NCI-H526 (cell line): Measurements from ENCODE around the gene COL17A1.
A peak's percentile ranks its signal among the peaks of the same experiment; 100 is the strongest.

ENCODE experiments used
- DNase-seq, 2 experiments: peaks; one replicate each; lab custom pipeline; 2025; lab: John Stamatoyannopoulos, UW

The COL17A1 gene

DNA sequence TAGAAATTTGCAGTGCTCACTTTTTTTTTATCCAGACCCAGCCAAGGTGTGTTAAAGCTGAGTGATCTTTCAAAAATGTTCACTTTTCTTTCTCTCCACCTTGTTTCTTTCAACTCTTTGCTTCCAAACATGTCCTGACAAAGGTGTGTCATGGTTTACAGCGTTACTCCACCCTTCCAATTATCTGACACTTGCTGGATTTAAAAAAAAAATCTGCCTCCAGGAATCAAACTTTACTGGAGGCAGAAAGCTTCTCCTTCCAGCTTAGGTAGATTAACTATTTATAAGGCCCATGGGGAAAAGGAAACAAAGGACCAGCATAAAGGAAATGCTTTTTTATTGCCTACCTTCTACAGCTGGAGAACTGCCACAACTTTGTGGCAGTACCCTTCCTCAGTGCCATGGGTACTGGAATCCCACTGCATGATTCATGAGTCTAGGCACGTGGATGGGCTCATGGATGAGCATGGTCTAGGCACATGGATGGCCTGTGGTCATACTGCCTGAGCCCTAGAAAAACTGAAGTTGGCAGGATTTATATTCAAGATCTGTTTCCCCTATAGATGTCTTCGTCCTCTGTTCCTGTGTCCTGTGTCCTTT, at the start of gene COL17A1:
TSS of gene COL17A1 (minus strand) at position 80 of the 600 bp plus-strand sequence. CDS start 5,207 bp downstream, outside the sequence.
- DNase-seq, result no peak

DNA sequence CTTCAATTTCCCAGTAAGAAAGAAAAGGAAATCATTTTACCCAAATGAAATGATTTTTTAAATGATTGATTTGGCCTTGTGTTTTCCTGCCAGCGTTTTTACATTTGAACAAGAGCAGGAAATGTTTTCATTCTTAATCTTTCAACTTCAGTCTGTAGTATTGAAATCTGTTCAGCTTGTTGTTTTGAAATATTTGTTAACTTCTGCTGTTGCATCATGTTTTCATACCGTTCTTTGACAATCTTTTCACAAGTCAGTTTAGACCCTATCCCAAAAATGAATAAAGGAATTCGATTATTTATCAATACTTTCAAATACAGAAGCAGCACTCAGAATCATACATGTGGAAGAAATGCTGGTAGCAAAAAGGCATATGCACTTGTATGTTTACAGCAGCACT, 44.4 kb upstream of the COL17A1 start:
- no peak for DNase-seq

DNA sequence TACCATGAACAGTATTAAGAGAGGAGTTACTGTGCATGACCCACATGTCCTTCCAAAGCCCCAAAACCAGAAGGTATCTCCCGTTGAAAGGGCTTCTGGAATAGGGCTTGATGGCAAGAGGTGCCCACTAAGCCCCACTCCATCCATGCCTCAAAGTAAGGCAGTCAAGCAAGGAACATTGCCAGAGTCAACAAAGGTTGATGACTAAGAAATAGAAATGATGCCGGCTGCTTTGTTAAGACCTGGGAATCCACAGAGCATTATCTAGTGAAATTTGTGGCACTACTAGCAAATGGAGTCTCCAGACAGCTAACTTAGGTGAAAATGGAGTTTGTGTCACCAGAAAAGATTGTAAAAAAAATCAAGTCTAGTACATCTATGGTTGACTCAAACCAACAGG, 42.5 kb upstream of the COL17A1 start:
- DNase-seq, result no peak

DNA sequence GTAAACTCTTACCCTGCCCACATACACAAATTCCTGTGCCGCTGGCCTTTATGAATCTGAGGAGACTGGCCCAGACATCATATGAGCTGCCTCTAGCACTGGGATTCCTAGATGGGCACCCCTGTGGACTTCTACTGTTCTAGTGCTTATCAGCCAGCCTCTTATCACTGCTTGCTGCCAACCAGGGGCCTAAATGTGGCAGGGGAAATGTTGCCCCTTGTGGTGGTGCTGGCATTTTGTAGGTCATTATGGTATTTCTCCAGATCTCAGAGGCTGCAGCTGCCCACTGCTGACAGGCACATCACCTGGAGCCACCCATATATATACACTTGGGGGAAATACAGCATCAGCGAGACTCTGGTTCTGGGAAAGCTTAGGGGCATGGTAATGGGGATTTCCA, 41.7 kb upstream of the COL17A1 start:
- DNase-seq, result peak in 1 of 2 experiments; percentile 28

DNA sequence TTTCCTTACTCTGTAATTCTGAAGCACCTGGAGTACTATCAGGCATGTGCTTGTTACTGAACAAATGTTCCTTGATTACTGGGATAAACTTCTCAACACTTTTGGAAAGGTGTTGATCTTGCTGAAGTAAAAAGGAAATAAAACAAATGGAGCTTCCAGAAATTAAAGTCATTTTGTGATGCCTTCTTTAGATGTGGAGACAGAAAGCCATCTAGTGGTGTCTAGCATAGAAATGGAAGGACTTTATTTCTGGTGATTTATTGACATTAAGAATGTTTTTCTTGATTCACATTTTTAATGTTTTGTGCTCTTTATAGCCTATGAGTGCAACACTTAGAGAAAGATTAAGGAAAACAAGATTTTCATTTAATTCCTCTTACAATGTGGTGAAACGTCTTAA, 37.7 kb upstream of the COL17A1 start:
- DNase-seq, result no peak

DNA sequence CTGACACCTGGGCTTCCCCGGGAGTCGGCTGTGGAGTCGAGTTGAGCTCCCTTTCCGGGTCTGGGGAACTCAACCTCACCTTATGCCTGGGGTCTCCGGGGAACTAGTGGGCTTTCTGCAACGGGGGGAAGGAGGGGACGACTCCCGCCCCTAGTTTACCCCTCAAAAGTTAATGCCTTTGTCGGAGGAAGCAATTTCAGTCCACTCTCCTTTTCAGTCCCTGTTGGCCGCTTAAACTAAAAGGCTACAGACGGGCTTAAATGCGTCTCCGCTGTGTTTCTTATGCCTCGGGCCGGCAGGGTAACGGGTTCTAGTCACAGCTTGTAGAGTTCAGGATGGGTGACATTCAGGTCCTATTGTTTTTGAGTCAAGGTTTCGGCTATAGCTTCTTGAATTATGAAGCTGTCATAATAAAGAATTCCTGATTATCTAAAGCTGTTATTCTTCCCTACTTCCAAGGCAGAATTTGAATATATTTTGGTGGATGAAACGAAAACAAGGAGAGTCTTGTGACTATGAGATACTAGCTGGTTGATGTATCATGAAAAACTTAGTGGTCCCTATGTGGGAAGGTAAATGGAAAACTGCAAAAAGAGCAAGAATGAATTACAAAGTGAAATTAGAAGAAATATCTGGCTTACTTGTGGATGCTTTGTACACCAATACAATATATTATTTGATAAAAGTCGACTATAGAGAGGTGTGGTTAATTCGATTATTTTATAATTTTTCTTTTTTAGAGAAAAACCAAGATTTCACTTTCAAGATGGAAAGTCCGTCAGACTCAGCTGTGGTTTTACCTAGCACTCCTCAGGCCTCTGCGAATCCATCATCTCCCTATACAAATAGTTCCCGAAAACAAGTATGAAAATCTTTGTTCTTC, 36.8 kb upstream of the COL17A1 start:
- peak in 1 of 2 experiments; percentile 43 for DNase-seq

DNA sequence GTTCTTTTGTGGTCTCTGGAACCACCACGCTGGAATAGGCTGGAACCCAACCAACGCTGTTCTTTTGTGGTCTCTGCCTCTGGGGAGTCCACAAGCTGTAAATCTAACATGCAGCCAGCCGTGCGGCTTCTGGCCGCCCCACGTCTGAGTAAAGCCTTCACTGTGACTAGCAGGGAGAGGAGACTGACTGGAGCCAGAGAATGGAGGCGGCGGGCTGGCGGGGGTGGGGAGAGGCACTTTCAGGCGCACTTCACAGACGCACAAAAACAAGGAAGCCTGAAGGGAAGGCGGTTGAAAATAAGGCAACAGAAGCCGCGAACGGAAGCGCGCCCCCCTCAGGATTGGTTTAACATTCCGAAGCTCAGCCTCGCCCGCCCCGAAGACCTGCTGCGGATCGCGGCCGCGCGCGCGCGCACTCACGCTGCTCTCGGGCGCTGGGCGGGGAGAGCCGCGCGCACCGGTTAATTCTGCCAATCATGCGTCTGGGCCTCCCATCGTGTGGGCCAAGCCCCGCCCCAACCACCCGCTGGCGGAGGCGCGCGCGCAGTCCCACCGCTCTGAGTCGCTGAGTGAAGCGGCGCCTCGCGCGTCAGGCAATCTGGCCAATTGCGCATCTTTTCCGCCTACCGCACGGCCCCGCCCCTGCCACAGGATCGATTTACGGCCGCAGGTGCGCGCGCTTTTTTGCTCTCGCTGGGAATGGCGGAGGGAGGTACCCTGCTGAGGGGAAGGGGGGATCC, 36.0 kb upstream of the COL17A1 start, which contains the start of gene SFR1:
TSS of gene SFR1 (plus strand) at position 687 of the 740 bp plus-strand sequence. CDS start at position 700, 13 bp downstream.
- DNase-seq, result peak; percentile 97

DNA sequence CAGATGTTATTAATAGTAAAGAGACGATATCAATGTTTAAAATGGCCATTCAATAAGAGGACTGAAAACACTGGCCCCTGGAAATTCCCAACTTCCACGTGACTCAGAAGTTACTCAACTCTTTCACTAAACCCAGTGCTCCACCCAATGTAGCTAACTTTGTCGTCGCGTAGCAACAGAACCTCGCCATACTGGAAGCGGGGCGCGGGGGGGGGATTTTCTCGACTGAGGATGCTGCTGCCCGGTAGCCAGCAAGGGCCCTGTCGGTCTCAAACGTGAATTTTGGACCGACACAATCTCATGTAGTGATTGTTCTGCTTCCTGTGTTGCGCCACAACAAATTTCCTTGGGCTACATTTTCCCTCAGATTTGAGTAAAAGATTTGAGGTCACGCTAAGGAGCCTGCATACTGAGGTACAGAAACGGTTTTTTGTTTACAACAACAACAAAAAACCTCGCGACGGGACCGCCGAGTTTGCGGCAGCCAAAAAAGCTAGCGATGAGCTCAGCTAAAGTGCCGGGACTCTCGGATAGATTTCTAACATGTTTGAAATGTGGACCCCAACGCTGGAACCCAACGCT, 35.3 kb upstream of the COL17A1 start:
- DNase-seq, result peak; percentile 38 to 63

DNA sequence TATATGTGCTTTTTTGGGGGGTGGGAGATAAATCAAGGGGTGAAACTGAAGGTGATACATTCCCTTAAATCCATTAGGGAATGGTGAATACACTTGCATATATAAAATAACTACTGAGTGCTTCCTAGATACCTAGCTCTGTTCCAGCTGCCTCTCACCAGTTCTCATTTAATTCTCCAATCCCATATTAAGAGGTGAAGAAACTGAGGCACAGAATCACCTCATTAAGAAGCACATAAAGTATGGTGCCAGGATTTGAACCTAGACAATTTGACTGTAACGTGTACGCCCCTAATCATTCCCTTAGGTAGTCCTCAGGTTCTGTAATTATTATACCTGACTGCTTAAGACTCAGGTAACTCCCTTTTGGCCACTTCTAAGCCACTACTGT, 34.8 kb upstream of the COL17A1 start:
- DNase-seq, result no peak

DNA sequence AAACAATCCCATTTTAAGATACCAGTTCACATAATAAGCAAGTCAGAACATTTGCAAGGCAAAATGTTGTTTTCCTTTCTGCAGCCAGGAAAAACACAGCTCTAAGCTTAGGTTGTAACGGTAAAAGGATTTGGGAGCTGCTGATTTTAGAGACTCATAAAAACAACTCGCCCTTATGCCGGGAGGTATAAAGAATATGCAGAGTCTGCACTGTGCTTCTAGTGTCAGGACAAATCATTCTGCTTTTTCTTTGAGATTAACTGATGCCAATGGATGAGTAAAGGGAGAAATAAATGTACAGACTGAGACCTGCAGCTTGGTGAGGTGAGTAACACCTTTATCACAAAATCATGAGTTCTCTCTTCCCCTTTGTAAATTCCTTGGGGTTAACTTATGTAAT, 34.3 kb upstream of the COL17A1 start:
- DNase-seq, result peak in 1 of 2 experiments; percentile 32

DNA sequence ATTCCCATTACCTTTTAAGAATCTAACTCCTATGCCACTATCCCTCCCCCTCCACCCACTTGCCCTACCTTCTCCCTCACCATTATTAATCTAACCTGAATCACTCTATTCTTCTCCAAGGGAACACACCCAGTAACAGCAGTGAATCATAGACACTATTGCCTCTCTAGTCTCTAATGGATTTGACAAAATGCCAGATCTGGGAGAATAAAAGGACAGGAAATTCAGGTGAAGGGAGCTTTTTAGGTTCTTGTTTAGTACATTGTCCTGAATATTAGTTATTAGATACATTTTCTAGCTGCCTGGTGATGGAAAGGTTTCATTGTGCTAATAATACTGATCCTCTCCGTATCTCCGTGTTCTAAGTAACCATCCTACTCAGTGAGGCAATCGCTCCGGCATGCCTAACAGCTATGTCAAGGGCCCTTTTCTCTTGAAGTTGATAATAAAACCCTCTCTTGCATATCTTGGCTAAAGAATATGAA, 32.2 kb upstream of the COL17A1 start:
- no peak for DNase-seq

DNA sequence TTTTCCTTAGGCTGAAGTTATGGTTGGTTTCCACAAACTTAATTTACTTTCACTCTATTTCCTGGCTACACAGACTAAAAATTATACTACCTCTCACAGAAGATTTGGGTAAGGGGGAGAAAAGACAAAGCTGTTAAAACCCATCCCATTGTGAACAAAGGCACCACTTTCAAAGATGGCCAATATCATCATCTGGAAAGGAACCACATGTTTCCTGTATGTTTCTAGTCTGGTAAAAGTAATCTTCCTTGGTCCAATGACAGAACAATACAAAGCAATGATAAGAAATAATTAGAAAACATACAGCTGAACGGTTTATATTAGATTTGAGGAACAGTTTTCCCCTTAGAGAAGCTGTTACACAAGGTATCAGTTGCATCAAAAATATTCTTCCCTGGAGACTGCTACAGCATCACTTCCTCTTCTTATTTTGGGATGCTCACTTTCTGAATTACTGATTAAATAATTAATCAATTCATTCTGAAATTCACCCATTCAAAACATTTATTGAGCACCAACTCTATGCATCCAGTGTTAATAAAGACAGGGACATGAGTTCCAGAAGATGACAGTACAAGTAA, 27.8 kb upstream of the COL17A1 start:
- DNase-seq, result no peak

DNA sequence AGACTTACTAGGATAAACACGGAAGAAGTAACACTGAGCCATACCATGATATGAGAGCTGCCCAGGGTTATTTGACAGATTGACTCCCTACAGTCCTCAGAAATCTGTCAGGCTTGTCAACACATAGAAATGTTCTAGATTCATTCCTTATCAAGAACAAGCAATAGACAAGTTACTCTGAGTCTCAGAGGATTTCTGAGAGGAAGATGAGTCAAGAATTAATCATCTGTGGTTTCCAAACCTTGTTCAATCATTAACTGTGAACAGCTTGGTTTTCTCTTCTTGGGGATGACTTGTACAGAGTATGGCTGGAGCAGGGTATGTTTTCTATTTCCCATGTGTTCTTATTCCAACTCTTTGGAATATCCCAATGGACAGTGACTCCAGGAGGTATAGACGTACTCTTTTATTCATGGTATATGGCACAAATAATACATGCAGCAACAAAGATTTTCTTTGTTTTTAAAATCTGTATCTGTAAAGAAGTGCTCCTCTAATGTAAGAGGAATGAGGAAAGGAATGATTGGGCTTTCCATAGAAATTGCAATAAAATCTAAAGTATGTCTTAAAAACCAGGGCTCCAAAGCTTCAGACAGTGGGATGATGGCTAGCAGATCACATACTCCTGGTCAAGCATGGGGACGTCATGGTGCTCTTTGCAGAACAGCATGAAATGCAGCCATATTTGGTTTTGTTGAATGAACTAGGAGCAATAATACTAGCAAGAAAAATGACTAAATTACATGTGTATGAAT, 24.4 kb upstream of the COL17A1 start:
- DNase-seq, result no peak

DNA sequence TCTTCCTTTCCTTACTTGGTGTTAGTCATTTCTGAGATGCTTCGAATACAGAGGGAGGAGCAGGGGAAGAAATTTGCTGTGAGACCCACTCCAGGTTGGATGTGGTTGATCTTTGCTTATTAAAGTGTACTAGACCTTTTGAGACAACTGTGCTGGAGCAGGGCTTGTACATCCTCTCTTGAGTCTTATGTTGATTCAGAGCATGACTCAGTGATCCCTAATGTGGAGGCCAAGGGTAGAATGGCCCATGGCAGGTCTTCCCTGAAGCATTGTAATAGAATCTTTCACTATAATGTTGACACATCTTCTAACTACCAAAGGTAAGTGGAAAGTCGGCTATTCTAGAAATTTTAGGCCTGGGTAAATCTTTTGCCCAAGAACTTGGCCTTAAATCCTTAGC, 19.2 kb upstream of the COL17A1 start:
- DNase-seq, result no peak

DNA sequence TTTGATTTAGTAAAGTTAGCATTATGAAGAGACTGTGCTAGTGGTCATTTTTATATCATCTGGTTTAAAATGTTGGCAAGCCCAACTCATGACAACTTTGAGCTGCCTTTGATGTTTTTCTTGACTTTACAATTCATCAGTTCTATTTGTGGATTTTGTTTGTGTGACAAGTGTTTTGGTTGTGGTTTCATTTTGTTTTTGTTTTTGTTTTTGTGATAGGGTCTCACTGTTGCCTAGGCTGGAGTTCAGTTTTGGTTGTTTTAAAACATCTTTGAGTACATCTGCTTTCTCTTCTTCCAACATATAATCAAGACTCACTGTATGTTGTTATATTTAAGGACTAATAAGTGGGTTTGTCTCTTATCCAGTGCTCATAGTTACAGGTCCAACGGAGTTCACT, 18.7 kb upstream of the COL17A1 start:
- DNase-seq, result no peak

DNA sequence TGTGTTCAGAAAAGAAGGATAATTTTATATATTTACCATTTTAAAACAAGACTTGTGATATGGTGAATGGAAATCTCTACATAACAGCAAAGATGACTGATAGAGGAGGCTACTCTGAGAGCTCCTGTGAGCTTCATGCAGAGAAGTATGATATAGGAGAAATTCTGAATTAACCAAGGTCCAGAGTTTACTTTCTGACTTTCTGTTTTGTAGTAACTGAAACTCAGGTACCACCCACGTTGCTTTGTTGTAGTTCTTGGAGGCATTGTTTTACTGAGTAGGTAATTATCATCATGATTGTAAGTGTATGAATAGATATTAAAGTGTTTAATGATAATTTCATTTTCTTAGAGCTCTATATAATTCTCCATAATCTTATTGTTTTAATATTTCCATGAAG, 18.3 kb upstream of the COL17A1 start:
- no peak for DNase-seq

DNA sequence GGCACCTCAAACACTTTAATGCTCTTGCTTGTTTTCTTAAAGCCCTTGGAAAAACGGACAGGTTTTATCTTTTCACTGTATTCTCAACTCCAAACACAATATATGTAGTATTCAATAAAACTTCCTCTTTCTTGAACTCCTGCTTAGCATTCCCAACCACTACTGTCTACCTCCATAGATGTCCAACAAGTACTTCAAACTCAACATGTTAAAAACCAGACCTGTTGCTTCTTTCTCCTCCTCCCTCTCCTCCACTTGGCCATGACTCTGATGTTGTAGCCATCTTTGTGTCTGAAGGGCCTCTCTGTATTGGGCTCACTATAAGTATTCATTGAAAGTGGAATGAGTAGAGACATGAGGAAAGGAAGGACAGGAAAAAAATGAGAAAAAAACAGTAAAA, 16.2 kb upstream of the COL17A1 start:
- no peak for DNase-seq

DNA sequence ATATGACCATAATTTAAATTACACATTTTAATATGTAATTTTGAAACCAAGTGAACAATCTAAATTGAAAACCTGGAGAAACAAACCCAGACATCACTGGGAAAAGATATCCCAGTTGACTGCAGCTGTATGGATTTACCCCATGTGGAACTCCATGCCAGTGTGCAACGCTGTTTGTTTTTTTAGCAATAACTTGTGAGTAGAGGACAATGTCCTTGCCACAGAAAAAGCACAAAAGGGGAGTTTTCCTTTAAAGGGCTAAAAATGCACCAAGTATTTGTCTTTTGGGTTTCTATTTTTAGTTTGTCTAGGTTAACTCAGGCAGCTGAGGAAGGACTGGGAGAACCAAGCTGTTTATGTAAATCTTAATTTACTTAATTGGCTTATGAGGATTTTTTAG, 15.1 kb upstream of the COL17A1 start:
- no peak for DNase-seq

DNA sequence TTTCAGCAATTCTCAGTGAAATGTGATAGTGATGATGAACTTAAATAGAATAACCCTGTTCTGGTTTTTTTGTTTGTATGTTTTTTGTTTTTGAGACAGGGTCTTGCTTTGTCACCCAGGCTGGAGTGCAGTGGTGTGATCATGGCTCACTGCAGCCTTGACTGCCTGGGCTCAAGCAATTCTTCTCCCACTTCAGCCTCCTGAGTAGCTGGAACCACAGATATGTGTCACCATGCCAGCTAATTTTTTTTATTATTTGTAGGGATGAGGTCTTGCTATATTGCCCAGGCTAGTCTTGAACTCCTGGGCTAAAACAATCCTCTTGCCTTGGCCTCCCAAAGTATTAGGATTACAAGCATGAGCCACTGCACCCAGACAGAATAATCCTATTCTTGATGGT, 14.3 kb upstream of the COL17A1 start:
- DNase-seq, result no peak

DNA sequence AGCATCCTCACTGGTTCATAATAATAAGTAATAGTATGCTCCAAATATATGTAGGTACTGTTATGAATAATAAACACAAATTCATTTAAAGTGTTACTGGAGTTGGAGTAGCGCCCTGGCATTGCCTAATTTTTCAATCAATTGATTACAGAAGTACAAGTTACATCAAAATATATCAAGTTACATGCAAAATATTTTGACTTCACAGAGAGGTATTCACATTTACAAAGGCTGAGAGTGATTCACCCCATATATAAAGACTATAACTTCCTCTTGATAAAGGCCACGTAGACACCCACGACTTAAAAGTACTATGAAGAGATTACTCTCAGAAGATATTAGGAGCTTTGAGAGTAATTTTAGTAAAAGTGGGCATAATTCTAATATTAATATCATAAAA, 13.6 kb upstream of the COL17A1 start:
- no peak for DNase-seq

DNA sequence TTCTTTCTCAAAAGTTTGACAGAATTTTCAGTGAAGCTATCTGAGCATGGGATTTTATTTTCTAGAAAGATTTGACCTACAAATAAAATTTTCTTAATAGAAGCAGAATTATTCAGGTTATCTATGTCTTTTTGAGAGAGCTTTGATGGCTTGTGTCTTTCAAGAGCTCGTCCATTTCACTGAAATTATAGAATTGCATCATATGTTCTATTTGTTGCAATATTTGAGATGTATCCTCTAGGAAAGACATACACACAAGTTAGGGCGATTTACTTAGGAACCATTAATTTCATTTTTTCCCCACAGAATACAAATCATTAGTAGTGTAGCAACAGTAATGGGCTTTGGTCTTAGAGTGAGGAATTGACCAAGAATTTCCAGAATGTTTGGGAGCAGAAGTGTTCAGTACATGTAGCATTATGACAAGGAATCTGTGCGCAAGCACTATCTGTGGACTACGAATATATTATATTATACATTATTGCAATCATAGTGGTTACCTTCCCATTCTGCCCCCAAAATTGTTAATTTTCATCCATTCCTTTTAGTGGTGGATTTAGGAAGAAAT, 12.8 kb upstream of the COL17A1 start:
- no peak for DNase-seq
